Neural progenitor cell (in vitro differentiated cells): ENCODE measurements around the gene ACTRT2. TPM values are rescaled to one million over a fixed set of nuclear protein-coding genes. Genes with fewer than 3 reads are reported as not detected.

Experiments used
- DNase-seq: peaks from one replicate; pipeline ENCODE4 v3.0.0-alpha.2; 2016; ENCODE audit warnings: low spot score
- H2AFZ ChIP-seq: fragments of 200-600 bp; sonication (generic); replicated peaks from 2 replicates; pipeline ENCODE4 v1.6.1; 2016; ENCODE audit warnings: antibody characterized with exemption
- H3F3A ChIP-seq: fragments of 200-600 bp; sonication (generic); 2 replicates; pipeline ENCODE4 v1.6.1; 2016; ENCODE audit warnings: antibody characterized with exemption, low read depth
- H3K27ac ChIP-seq: fragments of 200-600 bp; sonication (generic); 2 replicates; pipeline ENCODE4 v1.5.1; 2016; ENCODE audit warnings: mild to moderate bottlenecking
- H3K27me3 ChIP-seq: fragments of 200-600 bp; sonication (generic); 2 replicates; pipeline ENCODE4 v1.6.1; 2016; ENCODE audit warnings: mild to moderate bottlenecking, moderate library complexity
- H3K36me3 ChIP-seq: fragments of 200-600 bp; sonication (generic); 2 replicates; pipeline ENCODE4 v1.5.1; 2016
- H3K4me1 ChIP-seq: fragments of 200-600 bp; sonication (generic); 2 replicates; pipeline ENCODE4 v1.6.1; 2016; ENCODE audit warnings: mixed run types
- H3K4me2 ChIP-seq: fragments of 200-600 bp; sonication (generic); 2 replicates; pipeline ENCODE4 v1.6.1; 2016
- H3K4me3 ChIP-seq: fragments of 200-600 bp; sonication (generic); 2 replicates; pipeline ENCODE4 v1.5.1; 2016
- H3K79me2 ChIP-seq: fragments of 200-600 bp; sonication (generic); 2 replicates; pipeline ENCODE4 v1.6.1; 2016; ENCODE audit warnings: low read depth
- H3K9ac ChIP-seq: fragments of 200-600 bp; sonication (generic); 2 replicates; pipeline ENCODE4 v1.6.1; 2016
- H3K9me3 ChIP-seq: fragments of 200-600 bp; sonication (generic); 2 replicates; pipeline ENCODE4 v1.5.1; 2016; ENCODE audit warnings: low read depth
- H4K20me1 ChIP-seq: fragments of 200-600 bp; sonication (generic); 2 replicates; pipeline ENCODE4 v1.6.1; 2016; ENCODE audit warnings: low read depth
- H3K27ac Mint-ChIP-seq: 3 replicates; pipeline ENCODE4 v1.8.0; 2021; ENCODE audit warnings: mixed read lengths
- H3K27me3 Mint-ChIP-seq: 2 replicates; pipeline ENCODE4 v1.8.0; 2022; ENCODE audit warnings: low read depth, mild to moderate bottlenecking, inconsistent platforms, moderate library complexity, mixed read lengths; ENCODE audit not compliant: insufficient read depth
- H3K36me3 Mint-ChIP-seq: 3 replicates; pipeline ENCODE4 v1.8.0; 2021; ENCODE audit warnings: mixed read lengths
- H3K4me1 Mint-ChIP-seq: 3 replicates; pipeline ENCODE4 v1.8.0; 2021; ENCODE audit warnings: mixed read lengths
- H3K4me3 Mint-ChIP-seq: 3 replicates; pipeline ENCODE4 v1.8.0; 2021; ENCODE audit warnings: mild to moderate bottlenecking, moderate library complexity, mixed read lengths
- H3K9me3 Mint-ChIP-seq: 3 replicates; pipeline ENCODE4 v1.8.0; 2020; ENCODE audit warnings: mixed read lengths
- CTCF ChIP-seq: fragments of 200-600 bp; sonication (generic); IDR thresholded peaks from 2 replicates; pipeline ENCODE4 v1.5.1; 2017; ENCODE audit warnings: antibody characterized with exemption, mild to moderate bottlenecking
- EZH2 ChIP-seq: fragments of 200-600 bp; sonication (generic); IDR thresholded peaks from 2 replicates; pipeline ENCODE4 v1.6.1; 2017; ENCODE audit warnings: antibody characterized with exemption, mild to moderate bottlenecking, moderate library complexity
- EZH2phosphoT487 ChIP-seq: fragments of 200-600 bp; sonication (generic); IDR thresholded peaks from 2 replicates; pipeline ENCODE4 v1.6.1; 2017; ENCODE audit warnings: antibody characterized with exemption
- total RNA-seq: library from RNA; depleted of rRNA; stranded (reverse); fragments of >200 nt; gene quantifications from 2 replicates; pipeline ENCODE4 v1.2.3, GENCODE V29; 2015; ENCODE audit warnings: low replicate concordance

ACTRT2 gene
- total RNA-seq, 1 donor from 2014 or later = not detected

GRCh38 chr1:3040004-3040403 lies 18.7 kb downstream of the ACTRT2 start:
- Mint-ChIP-seq H3K36me3 (no peaks in the 10 kb centered on the region), H3K27me3 (no peaks in the 10 kb centered on the region), H3K4me3 (no peak overlapping the region), H3K27ac (no peak overlapping the region), H3K4me1 (peaks cover 13% of the 10 kb centered on the region), H3K9me3 (no peaks in the 10 kb centered on the region)
- TF ChIP-seq EZH2phosphoT487 (no peak), EZH2 (no peak), CTCF (no peak)
- H4K20me1 ChIP-seq = no peaks in the 10 kb centered on the region
- H3K9ac ChIP-seq = no peak overlapping the region
- no peaks in the 10 kb centered on the region for H3K27me3 ChIP-seq
- H3K4me2 ChIP-seq = no peak overlapping the region
- no peak overlapping the region for H3K27ac ChIP-seq
- peaks cover 3% of the 10 kb centered on the region for H3K9me3 ChIP-seq
- H3K4me1 ChIP-seq = no peaks in the 10 kb centered on the region
- no peaks in the 10 kb centered on the region for H3K36me3 ChIP-seq
- no peaks in the 10 kb centered on the region for H3F3A ChIP-seq
- no peak overlapping the region for H2AFZ ChIP-seq
- H3K4me3 ChIP-seq = no peak overlapping the region
- no peaks in the 10 kb centered on the region for H3K79me2 ChIP-seq
- no peak for DNase-seq

- Histone ChIP-seq H3K36me3 (no peaks in the 10 kb centered on the region), H3K4me3 (no peak overlapping the region), H3K9ac (no peak overlapping the region), H3K4me2 (no peak overlapping the region), H3K27ac (no peak overlapping the region), H3K4me1 (no peaks in the 10 kb centered on the region), H3K27me3 (peaks cover 2% of the 10 kb centered on the region), H3F3A (no peaks in the 10 kb centered on the region), H3K79me2 (no peaks in the 10 kb centered on the region), H4K20me1 (no peaks in the 10 kb centered on the region), H2AFZ (no peak overlapping the region), H3K9me3 (peaks cover 5% of the 10 kb centered on the region)
- no peaks in the 10 kb centered on the region for H3K36me3 Mint-ChIP-seq
- H3K4me1 Mint-ChIP-seq = peaks cover 3% of the 10 kb centered on the region
- no peak for DNase-seq
- no peaks in the 10 kb centered on the region for H3K9me3 Mint-ChIP-seq
- no peaks in the 10 kb centered on the region for H3K27me3 Mint-ChIP-seq
- TF ChIP-seq EZH2 = no peak
- H3K4me3 Mint-ChIP-seq = no peak overlapping the region
- H3K27ac Mint-ChIP-seq = peak overlapping the region; percentile 40
Measured at GRCh38 chr1:3042481-3042880, 21.2 kb downstream of the ACTRT2 start.

GRCh38 chr1:3049164-3049563 lies 27.9 kb downstream of the ACTRT2 start:
- Histone ChIP-seq H3K27ac (no peak overlapping the region), H3K4me2 (no peak overlapping the region), H3K79me2 (no peaks in the 10 kb centered on the region), H3K4me3 (no peak overlapping the region), H2AFZ (no peak overlapping the region), H4K20me1 (no peaks in the 10 kb centered on the region), H3K36me3 (no peaks in the 10 kb centered on the region), H3K27me3 (peaks cover 6% of the 10 kb centered on the region), H3F3A (no peaks in the 10 kb centered on the region), H3K9ac (no peak overlapping the region), H3K9me3 (peaks cover 4% of the 10 kb centered on the region), H3K4me1 (no peaks in the 10 kb centered on the region)
- Mint-ChIP-seq H3K9me3 (peaks cover 9% of the 10 kb centered on the region), H3K4me1 (no peaks in the 10 kb centered on the region), H3K27ac (no peak overlapping the region), H3K36me3 (no peaks in the 10 kb centered on the region), H3K27me3 (peaks cover 10% of the 10 kb centered on the region), H3K4me3 (no peak overlapping the region)
- TF ChIP-seq EZH2 (no peak), EZH2phosphoT487 (no peak), CTCF (no peak)
- DNase-seq = no peak

- H3K9ac ChIP-seq = no peak overlapping the region
- H3K9me3 ChIP-seq = peaks cover 4% of the 10 kb centered on the region
- H3K4me2 ChIP-seq = no peak overlapping the region
- H3K9me3 Mint-ChIP-seq = peaks cover 13% of the 10 kb centered on the region
- H4K20me1 ChIP-seq = no peaks in the 10 kb centered on the region
- no peak overlapping the region for H3K4me3 Mint-ChIP-seq
- H3K36me3 Mint-ChIP-seq = no peaks in the 10 kb centered on the region
- H3K4me3 ChIP-seq = no peak overlapping the region
- no peaks in the 10 kb centered on the region for H3K79me2 ChIP-seq
- H3K4me1 ChIP-seq = no peaks in the 10 kb centered on the region
- peaks cover 14% of the 10 kb centered on the region for H3K27me3 ChIP-seq
- no peak overlapping the region for H3K27ac Mint-ChIP-seq
- no peaks in the 10 kb centered on the region for H3K4me1 Mint-ChIP-seq
- no peak overlapping the region for H3K27ac ChIP-seq
- peaks cover 16% of the 10 kb centered on the region for H3K27me3 Mint-ChIP-seq
- TF ChIP-seq EZH2phosphoT487 (no peak), EZH2 (no peak), CTCF (no peak)
- no peaks in the 10 kb centered on the region for H3F3A ChIP-seq
- no peak for DNase-seq
- no peak overlapping the region for H2AFZ ChIP-seq
- H3K36me3 ChIP-seq = no peaks in the 10 kb centered on the region
Measured at GRCh38 chr1:3049905-3050304, 28.6 kb downstream of the ACTRT2 start.
